ENCODE results near the gene PLB1.

PLB1 gene

DNA sequence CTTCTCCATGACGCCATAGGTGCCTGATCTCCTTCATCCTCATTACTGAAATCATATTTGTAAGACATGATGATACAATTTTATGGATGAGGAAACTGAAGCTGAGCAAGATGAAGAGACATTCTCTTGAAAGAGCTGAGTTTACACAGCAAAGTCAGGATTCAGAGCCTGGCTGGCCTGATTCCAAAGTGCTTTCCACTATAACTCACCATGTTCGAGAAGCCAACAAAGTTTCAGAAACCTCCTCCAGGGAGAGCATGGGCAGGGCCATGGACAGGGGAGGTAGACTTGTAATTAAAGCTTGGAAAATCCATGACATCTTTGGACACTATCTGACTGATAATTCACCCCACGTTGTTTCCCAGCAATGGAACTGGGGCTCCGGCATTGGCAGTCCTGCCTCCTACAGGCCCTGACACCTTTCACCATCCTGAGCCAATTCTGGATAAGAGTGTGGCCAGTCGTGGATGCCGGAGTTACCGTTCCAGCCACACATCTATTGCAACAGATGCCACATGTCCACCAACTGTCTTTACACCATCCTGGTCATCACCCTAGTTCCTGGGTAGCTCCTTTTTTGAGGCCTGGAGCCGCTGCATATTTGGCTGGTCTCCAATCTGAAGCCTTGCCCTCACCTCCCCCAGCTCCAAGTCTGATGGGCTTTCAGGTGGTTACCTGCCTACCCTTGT lies 170.8 kb downstream of the PLB1 start:
- H3K4me3 ChIP-seq (ENCODE audit: control insufficient read depth, low read depth, low read length) = no peak overlapping the region
- TF ChIP-seq, protein P1, sequence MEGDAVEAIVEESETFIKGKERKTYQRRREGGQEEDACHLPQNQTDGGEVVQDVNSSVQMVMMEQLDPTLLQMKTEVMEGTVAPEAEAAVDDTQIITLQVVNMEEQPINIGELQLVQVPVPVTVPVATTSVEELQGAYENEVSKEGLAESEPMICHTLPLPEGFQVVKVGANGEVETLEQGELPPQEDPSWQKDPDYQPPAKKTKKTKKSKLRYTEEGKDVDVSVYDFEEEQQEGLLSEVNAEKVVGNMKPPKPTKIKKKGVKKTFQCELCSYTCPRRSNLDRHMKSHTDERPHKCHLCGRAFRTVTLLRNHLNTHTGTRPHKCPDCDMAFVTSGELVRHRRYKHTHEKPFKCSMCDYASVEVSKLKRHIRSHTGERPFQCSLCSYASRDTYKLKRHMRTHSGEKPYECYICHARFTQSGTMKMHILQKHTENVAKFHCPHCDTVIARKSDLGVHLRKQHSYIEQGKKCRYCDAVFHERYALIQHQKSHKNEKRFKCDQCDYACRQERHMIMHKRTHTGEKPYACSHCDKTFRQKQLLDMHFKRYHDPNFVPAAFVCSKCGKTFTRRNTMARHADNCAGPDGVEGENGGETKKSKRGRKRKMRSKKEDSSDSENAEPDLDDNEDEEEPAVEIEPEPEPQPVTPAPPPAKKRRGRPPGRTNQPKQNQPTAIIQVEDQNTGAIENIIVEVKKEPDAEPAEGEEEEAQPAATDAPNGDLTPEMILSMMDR (conservative IDR thresholded peaks at IDR 0.05; ENCODE audit: control insufficient read depth, insufficient read depth, low read depth, low read length) = no peak
- peak; percentile 58 for DNase-seq (ENCODE audit: low read depth)

DNA sequence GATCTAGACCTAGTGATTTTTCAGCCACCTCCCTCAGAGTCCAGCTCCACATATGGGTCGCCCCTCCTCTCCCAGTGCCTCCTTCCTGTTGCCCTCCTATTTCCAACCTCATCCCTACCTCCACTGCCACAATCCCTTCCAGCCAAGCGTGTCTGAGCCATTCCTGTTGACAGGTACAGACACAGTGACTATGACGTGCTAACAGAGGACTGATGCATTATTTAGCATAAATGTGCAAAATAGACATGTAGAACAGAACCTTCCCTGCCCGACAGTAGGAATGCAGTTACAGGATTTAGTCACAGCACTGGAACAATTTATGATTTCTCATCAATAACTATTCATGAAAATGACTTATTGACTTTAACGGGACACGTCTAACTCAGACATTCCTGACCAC lies 171.4 kb downstream of the PLB1 start:
- no peak overlapping the region for H3K4me3 ChIP-seq (ENCODE audit: control insufficient read depth, low read depth, low read length)
- DNase-seq (ENCODE audit: low read depth) = no peak
- TF ChIP-seq, protein P1 (conservative IDR thresholded peaks at IDR 0.05; ENCODE audit: control insufficient read depth, insufficient read depth, low read depth, low read length) = no peak

DNA sequence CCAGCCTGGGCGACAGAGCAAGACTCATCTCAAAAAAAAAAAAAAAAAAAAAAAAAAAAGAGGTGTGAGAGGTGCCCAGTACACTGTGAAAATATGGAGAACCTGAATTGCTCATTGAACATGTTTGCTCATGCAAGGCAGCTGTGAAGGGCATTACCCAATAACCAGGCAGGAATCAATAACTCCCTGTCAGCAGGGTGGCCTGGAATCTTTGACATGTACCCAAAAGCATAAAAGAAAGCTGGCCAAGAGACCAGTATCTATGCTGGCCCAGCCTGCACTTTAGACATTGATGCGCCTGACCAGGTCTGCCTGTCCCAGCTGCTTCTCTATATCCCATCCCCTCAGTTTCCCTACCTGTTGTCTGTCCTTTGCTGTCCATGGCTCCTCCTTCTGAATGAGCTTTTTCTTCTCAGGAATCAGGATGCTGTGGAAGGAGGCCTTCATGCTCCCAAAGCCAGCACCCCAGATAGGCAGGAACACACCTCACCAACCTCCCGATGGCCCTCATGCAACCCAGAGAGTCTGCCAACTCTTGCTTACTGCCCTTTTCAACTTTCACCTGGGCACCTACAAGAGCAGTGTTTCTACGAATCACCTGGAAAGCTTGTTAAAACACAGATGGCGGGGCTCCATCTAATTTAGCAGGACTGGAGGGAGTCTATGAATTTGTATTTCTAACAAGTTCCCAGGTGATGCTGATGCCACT lies 172.4 kb downstream of the PLB1 start:
- no peak for DNase-seq (ENCODE audit: low read depth)
- TF ChIP-seq, protein P1 (conservative IDR thresholded peaks at IDR 0.05; ENCODE audit: control insufficient read depth, insufficient read depth, low read depth, low read length) = no peak
- no peak overlapping the region for H3K4me3 ChIP-seq (ENCODE audit: control insufficient read depth, low read depth, low read length)

DNA sequence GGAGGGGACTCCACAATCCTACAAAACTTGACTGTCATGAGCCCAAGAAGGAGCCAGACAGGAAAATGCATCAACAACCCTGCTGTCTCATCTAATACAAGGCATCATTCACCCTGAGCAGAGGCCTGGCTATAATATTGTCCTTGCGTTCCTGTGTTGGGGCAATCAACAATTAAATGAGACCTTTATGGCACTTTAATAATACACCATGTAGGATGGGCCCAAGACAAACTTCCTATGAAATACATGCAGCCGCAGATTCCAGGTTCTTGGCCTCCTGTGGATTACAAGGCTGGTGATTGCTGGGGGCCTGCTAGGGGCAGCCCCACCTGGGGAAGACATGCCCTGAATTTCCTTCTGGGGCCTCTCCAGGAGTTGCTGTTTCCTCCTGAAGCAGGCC lies 173.0 kb downstream of the PLB1 start:
- H3K4me3 ChIP-seq (ENCODE audit: control insufficient read depth, low read depth, low read length) = no peak overlapping the region
- TF ChIP-seq, protein P1 (conservative IDR thresholded peaks at IDR 0.05; ENCODE audit: control insufficient read depth, insufficient read depth, low read depth, low read length) = no peak
- no peak for DNase-seq (ENCODE audit: low read depth)

DNA sequence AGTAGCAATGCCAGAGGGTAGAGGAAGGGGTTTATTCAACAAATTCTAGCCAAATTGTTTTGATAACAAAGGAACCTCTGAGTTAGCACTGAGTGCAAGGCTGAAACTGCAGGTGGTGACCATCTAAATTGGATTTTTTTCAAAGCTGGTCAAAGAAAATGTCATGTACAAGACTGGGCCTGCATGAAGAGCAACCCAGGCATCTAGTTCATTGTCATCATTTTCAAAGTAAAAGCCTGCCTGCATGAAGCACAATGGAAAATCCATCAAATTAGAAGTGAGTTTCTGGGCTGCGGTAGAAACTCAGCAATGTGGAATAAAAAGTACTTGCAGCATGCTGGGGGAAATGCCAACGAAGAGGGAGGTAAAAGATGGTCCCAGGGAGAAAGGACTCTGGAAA lies 175.0 kb downstream of the PLB1 start:
- no peak overlapping the region for H3K4me3 ChIP-seq (ENCODE audit: control insufficient read depth, low read depth, low read length)
- DNase-seq (ENCODE audit: low read depth) = no peak
- TF ChIP-seq, protein P1 (conservative IDR thresholded peaks at IDR 0.05; ENCODE audit: control insufficient read depth, insufficient read depth, low read depth, low read length) = no peak

DNA sequence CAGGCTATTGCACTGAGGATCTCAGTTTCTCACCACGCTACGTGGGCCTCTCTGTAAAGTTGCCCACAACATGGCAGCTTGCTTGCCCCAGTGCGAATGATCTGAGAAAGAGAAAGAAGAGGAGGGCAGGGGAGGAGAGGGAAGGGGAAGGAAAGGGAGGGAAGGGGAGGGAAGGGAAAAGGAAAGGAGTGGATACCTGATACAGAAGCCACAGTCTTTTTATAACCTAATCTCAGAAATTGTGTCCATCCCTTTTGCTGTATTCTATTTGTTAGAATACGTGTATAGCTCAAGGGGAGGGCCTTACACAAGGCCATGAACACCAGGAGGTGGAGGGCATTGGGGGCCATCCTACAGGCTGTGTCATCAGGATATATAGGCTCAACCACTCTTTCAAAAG lies 177.5 kb downstream of the PLB1 start:
- TF ChIP-seq, protein P1 (conservative IDR thresholded peaks at IDR 0.05; ENCODE audit: control insufficient read depth, insufficient read depth, low read depth, low read length) = no peak
- DNase-seq (ENCODE audit: low read depth) = no peak
- H3K4me3 ChIP-seq (ENCODE audit: control insufficient read depth, low read depth, low read length) = no peak overlapping the region
